ENCODE results near the gene CCDC85C. TPM values are rescaled to one million over a fixed set of nuclear protein-coding genes. Genes with fewer than 3 reads are reported as not detected.

CCDC85C gene
- total and polyA plus RNA-seq, 2 of the 4 experiments (the other 2 are of a cell fraction): 16.0 to 19.0 TPM

GRCh38 chr14:99612738-99613330 lies 8.8 kb upstream of the CCDC85C start:
- peak overlapping the region; percentile 26; the same call in 1 of the 2 replicates for H3K4me2 ChIP-seq (ENCODE audit: low read depth, low read length)
- no peak overlapping the region for H3K23ac ChIP-seq (ENCODE audit: low read depth, low read length)
- H2BK5ac ChIP-seq (ENCODE audit: low read depth, low read length, poor library complexity, severe bottlenecking): peak overlapping the region; percentile 33
- H4K8ac ChIP-seq (ENCODE audit: low read depth in 2 of 2, low read length in 2 of 2): peak overlapping the region in 1 of 2 experiments; percentile 76; a peak in 2 of 4 replicates
- ATAC-seq (ENCODE audit: low read depth) (peak; percentile 82), DNase-seq (peak; percentile 70)
- WGBS, 2 experiments (ENCODE audit: extremely low coverage in 2 of 2, insufficient read length in 1 of 2): 67% methylated on average over 3 of the region's 8 CpGs; no CpG with 5 or more reads in 1 of the 2 experiments
- dilution Hi-C loops (cut with HindIII; ENCODE audit: low sequenced_read_pairs, unreplicated experiment) (no loop called here), intact Hi-C loops (cut with micrococcal nuclease) (no loop called here), in situ Hi-C loops (cut with MboI; ENCODE audit: low sequenced_read_pairs) (no loop called here)
- peak overlapping the region; percentile 24 for H4K5ac ChIP-seq (ENCODE audit: low read depth, low read length)
- H3K56ac ChIP-seq (ENCODE audit: extremely low read depth, insufficient read depth, low read length): no peak overlapping the region
- peak overlapping the region; percentile 80 for H2AFZ ChIP-seq (replicated peaks; ENCODE audit: low read length, poor library complexity)
- POLR2A ChIA-PET (ENCODE audit: unreplicated experiment): no interaction called here
- no peaks in the 10 kb centered on the region for H3K27me3 ChIP-seq (ENCODE audit: control insufficient read depth, insufficient read depth, low read length)
- 0 out of 2 replicates have a peak overlapping the region, but pooled peaks have one; percentile 44 for H3K14ac ChIP-seq (replicated peaks; ENCODE audit: low read depth, low read length)
- 0 out of 2 replicates have a peak overlapping the region, but pooled peaks have one; percentile 16 for H2BK20ac ChIP-seq (ENCODE audit: low read depth, low read length)
- peak overlapping the region; percentile 41; the same call in 1 of the 2 replicates for H3K27ac ChIP-seq (ENCODE audit: insufficient read depth, low read length)
- H3K9ac ChIP-seq (ENCODE audit: low read depth, low read length): no peak overlapping the region
- no peak overlapping the region; the same call in 1 of the 2 replicates for H2AK5ac ChIP-seq (ENCODE audit: low read depth, low read length)
- peak overlapping the region; percentile 62 for H2BK120ac ChIP-seq (ENCODE audit: low read depth, low read length)
- no peak overlapping the region for H3K4me3 ChIP-seq (ENCODE audit: insufficient read depth, low read depth, low read length)
- H3K18ac ChIP-seq (ENCODE audit: low read depth, low read length): peak overlapping the region; percentile 33
- H2AK9ac ChIP-seq (replicated peaks; ENCODE audit: low read depth, low read length, poor library complexity): peak overlapping the region; percentile 58
- H3K9me3 ChIP-seq (ENCODE audit: control insufficient read depth, insufficient read depth, low read length): no peaks in the 10 kb centered on the region
- H3K4me1 ChIP-seq (ENCODE audit: control insufficient read depth, insufficient read depth, low read length): peaks cover 9% of the 10 kb centered on the region
- CTCF ChIA-PET: no interaction called here
- no peaks in the 10 kb centered on the region for H4K20me1 ChIP-seq (ENCODE audit: insufficient read depth, low read length)
- no peaks in the 10 kb centered on the region for H3K36me3 ChIP-seq (ENCODE audit: control insufficient read depth, insufficient read depth, low read length)
- no peaks in the 10 kb centered on the region for H3K79me1 ChIP-seq (ENCODE audit: low read depth in 1 of 2, low read length in 2 of 2)
- TF ChIP-seq POLR2A (IDR thresholded peaks at IDR 0.05; ENCODE audit: low read depth, low read length) (no peak), CEBPB (IDR thresholded peaks at IDR 0.05; ENCODE audit: low read depth, low read length) (no peak), MAFK (IDR thresholded peaks at IDR 0.05; ENCODE audit: low read depth, low read length) (no peak), BHLHE40 (IDR thresholded peaks at IDR 0.05; ENCODE audit: low read depth, low read length) (no peak), SMC3 (IDR thresholded peaks at IDR 0.05; ENCODE audit: low read depth, low read length) (no peak), RCOR1 (IDR thresholded peaks at IDR 0.05; ENCODE audit: insufficient replicate concordance, low read length) (no peak), MAZ (IDR thresholded peaks at IDR 0.05; ENCODE audit: borderline replicate concordance, low read depth, low read length) (no peak), RAD21 (IDR thresholded peaks at IDR 0.05; ENCODE audit: low read length) (no peak)
- H2BK15ac ChIP-seq (ENCODE audit: low read depth, low read length): no peak overlapping the region
- no TSS peak for BruUV-seq (replicated peaks)
- H4K91ac ChIP-seq (ENCODE audit: insufficient read depth, low read depth, low read length): peak overlapping the region; percentile 23
- no peaks in the 10 kb centered on the region; the same call in 1 of the 2 replicates for H3K9me1 ChIP-seq (ENCODE audit: insufficient read depth, low read length)
- H3K4ac ChIP-seq (ENCODE audit: low read depth, low read length): 0 out of 2 replicates have a peak overlapping the region, but pooled peaks have one; percentile 39
